Measurements from ENCODE around the gene TTC27. TPM values are rescaled to one million over a fixed set of nuclear protein-coding genes. Genes with fewer than 3 reads are reported as not detected.

Gene TTC27
- polyA plus RNA-seq, 1 experiment: 28.9 TPM

DNA sequence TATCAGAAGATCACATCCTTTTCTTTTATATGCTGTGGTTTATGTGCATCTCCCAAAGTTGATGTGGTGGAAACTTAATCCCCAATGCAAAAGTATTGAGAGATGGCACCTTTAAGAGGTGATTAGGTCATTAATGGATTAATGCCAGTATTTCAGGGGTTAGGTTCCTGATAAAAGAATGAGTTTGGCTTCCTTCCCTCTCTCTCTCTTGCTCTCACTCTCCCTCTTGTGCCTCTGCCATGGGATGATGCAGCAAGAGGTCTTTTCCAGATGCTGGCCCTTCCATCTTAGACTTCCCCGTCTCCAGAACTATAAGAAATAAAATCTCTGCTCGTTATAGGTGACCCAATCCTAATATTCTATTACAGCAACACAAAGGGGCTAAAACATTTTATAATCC, 85.0 kb downstream of the TTC27 start:
- H3K9me3 ChIP-seq (ENCODE audit: control insufficient read depth, insufficient read depth, low read length): no peaks in the 10 kb centered on the region
- no peak for TF ChIP-seq CTCF (IDR thresholded peaks at IDR 0.05; ENCODE audit: low read depth, low read length)
- POLR2A ChIA-PET: no interaction called here
- no peak for DNase-seq (ENCODE audit: low read depth, low spot score)
- no peak overlapping the region for H3K27ac ChIP-seq (ENCODE audit: low read depth, low read length)
- no peaks in the 10 kb centered on the region for H3K27me3 ChIP-seq (ENCODE audit: control insufficient read depth, insufficient read depth, low read length)
- H3K4me3 ChIP-seq (ENCODE audit: low read depth, low read length): no peak overlapping the region
- CTCF ChIA-PET: no interaction called here

- Histone ChIP-seq H3K27me3 (ENCODE audit: control insufficient read depth, insufficient read depth, low read length) (no peaks in the 10 kb centered on the region), H3K9me3 (ENCODE audit: control insufficient read depth, insufficient read depth, low read length) (no peaks in the 10 kb centered on the region), H3K4me3 (ENCODE audit: low read depth, low read length) (no peak overlapping the region), H3K27ac (ENCODE audit: low read depth, low read length) (no peak overlapping the region)
- no peak for DNase-seq (ENCODE audit: low read depth, low spot score)
- CTCF ChIA-PET: no interaction called here
- no peak for TF ChIP-seq CTCF (IDR thresholded peaks at IDR 0.05; ENCODE audit: low read depth, low read length)
- POLR2A ChIA-PET: no interaction called here
Observed at GRCh38 chr2:32714521-32714920, 86.7 kb downstream of the TTC27 start.

DNA sequence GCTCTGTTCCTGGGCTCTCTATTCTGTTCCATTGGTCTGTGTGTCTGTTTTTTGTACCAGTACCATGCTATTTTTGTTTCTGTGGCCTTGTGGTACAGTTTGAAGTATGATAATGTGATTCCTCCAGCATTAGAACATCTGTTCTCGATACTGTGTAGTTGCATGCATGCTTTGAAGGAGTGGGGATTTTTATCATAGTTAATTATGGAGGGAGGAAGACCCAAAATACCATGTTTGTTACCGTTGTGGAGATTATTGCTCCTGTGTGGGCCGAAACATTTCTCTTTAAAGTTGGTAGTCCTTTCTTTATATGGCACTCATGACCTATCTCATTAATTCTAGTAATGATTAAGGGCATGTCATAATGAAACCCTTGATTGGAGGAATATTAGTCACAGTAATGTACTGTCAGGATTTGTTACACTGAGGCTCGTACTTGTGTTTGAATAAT, 87.6 kb downstream of the TTC27 start:
- H3K4me3 ChIP-seq (ENCODE audit: low read depth, low read length): no peak overlapping the region
- no peak for DNase-seq (ENCODE audit: low read depth, low spot score)
- ChIA-PET CTCF (interaction anchor here (0.6 kb wide), 1 partner anchor 350 kb away, joined by 3 read pairs; no protein-coding TSS in a partner anchor), POLR2A (no interaction called here)
- no peak for TF ChIP-seq CTCF (IDR thresholded peaks at IDR 0.05; ENCODE audit: low read depth, low read length)
- no peak overlapping the region for H3K27ac ChIP-seq (ENCODE audit: low read depth, low read length)
- H3K9me3 ChIP-seq (ENCODE audit: control insufficient read depth, insufficient read depth, low read length): no peaks in the 10 kb centered on the region
- no peaks in the 10 kb centered on the region for H3K27me3 ChIP-seq (ENCODE audit: control insufficient read depth, insufficient read depth, low read length)

GRCh38 chr2:32715981-32716380, 88.1 kb downstream of the TTC27 start:
- CTCF ChIA-PET: interaction anchor here (0.6 kb wide), 1 partner anchor 349 kb away, joined by 3 read pairs; no protein-coding TSS in a partner anchor
- no peaks in the 10 kb centered on the region for H3K9me3 ChIP-seq (ENCODE audit: control insufficient read depth, insufficient read depth, low read length)
- no peak for TF ChIP-seq CTCF (IDR thresholded peaks at IDR 0.05; ENCODE audit: low read depth, low read length)
- POLR2A ChIA-PET: no interaction called here
- DNase-seq (ENCODE audit: low read depth, low spot score): no peak
- H3K27me3 ChIP-seq (ENCODE audit: control insufficient read depth, insufficient read depth, low read length): no peaks in the 10 kb centered on the region
- H3K27ac ChIP-seq (ENCODE audit: low read depth, low read length): no peak overlapping the region
- H3K4me3 ChIP-seq (ENCODE audit: low read depth, low read length): no peak overlapping the region

GRCh38 chr2:32716598-32716997, 88.7 kb downstream of the TTC27 start:
- H3K9me3 ChIP-seq (ENCODE audit: control insufficient read depth, insufficient read depth, low read length): no peaks in the 10 kb centered on the region
- no peak for TF ChIP-seq CTCF (IDR thresholded peaks at IDR 0.05; ENCODE audit: low read depth, low read length)
- CTCF ChIA-PET: no interaction called here
- H3K27me3 ChIP-seq (ENCODE audit: control insufficient read depth, insufficient read depth, low read length): no peaks in the 10 kb centered on the region
- no peak for DNase-seq (ENCODE audit: low read depth, low spot score)
- no peak overlapping the region for H3K27ac ChIP-seq (ENCODE audit: low read depth, low read length)
- POLR2A ChIA-PET: no interaction called here
- no peak overlapping the region for H3K4me3 ChIP-seq (ENCODE audit: low read depth, low read length)
